ENCODE measurements around the gene NPIPB2. TPM values are rescaled to one million over a fixed set of nuclear protein-coding genes. Genes with fewer than 3 reads are reported as not detected.
"Not testable (repeated sequence)": the region's sequence is repeated elsewhere in the genome, so short reads cannot be mapped to it uniquely, and the experiment has no call there.

NPIPB2 gene
- total RNA-seq: 1 to 10 TPM; 1.3 to 7.4 (median 3.2) TPM

DNA sequence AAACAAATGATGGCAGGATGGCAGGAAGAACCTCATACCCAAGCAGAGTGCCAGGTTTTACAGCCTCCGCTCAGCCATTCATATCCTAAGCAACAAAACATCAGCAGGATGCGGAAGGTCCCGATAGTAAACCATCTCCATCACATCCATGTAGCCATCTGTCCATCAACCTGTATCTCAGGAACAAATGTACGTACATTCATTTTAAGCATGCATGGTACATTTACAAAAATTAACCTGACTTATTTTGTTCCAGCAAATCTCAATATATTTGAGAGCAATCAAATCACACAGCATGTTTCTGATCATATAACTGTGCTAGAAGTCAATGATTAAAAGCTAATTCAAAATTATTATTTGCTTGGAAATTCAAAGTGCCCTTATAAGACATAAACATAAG is at the start of gene NPIPB2:
TSS of gene NPIPB2 (minus strand) at position 101 of the 400 bp plus-strand sequence. CDS start at position 101, 0 bp downstream.
- H3K4me3 ChIP-seq; H3K27ac ChIP-seq; H3K9me3 ChIP-seq; H3K36me3 ChIP-seq; intact Hi-C loops (cut with DNase I); DNase-seq; H3K27me3 ChIP-seq; H3K4me1 ChIP-seq: not testable (repeated sequence)
- WGBS, 2 donors: 100% methylated on average over 1 of the region's 4 CpGs; no CpG with 5 or more reads in 1 of the 2 donors

DNA sequence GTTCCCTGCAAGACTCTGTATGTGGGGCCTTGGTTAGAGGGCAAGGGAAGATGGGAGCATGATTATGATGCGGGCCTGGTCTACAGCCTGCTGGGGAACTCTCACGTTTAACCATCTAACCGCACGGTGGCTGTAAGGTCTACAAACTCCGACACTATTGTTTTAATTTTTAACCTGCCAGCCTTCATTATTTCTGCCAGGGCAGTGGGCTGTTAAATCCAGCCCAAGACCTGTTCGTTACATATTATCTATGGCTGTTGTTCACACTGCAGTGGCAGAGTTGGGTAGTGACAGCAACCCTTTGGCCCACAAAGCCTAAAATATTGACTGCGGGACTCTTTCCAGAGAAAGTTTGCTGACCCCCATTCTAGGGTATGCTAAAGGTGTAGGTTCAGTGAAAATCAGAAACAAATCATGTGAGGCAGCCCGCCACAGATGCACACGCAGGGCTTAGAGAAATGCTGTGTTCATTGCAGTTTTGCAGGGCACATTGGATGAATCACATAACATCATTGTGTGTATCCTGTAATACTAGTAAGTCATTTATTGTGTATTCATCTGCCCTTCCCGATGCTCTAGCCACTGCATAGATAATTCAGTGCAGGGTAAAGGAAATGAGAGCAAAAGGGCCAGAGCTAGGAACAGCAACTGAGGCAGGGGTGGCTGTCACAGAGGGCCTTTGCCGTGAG is 49.0 kb upstream of the NPIPB2 start:
- no peaks in the 10 kb centered on the region for H3K27me3 ChIP-seq
- no peaks in the 10 kb centered on the region for H3K9me3 ChIP-seq
- whole genome bisulfite sequencing, 2 donors: 89 to 94% methylated on average over 7 to 11 of the region's 11 CpGs
- peaks cover 0 to 54% (median 0%) of the 10 kb centered on the region in 3 donors for H3K4me1 ChIP-seq
- no peaks in the 10 kb centered on the region for H3K36me3 ChIP-seq
- intact Hi-C loops (cut with DNase I): no loop called here
- no peak overlapping the region for H3K4me3 ChIP-seq
- H3K27ac ChIP-seq: no peak overlapping the region
- no peak for TF ChIP-seq POLR2A (IDR thresholded peaks at IDR 0.05)
- TF ChIP-seq, protein P1, sequence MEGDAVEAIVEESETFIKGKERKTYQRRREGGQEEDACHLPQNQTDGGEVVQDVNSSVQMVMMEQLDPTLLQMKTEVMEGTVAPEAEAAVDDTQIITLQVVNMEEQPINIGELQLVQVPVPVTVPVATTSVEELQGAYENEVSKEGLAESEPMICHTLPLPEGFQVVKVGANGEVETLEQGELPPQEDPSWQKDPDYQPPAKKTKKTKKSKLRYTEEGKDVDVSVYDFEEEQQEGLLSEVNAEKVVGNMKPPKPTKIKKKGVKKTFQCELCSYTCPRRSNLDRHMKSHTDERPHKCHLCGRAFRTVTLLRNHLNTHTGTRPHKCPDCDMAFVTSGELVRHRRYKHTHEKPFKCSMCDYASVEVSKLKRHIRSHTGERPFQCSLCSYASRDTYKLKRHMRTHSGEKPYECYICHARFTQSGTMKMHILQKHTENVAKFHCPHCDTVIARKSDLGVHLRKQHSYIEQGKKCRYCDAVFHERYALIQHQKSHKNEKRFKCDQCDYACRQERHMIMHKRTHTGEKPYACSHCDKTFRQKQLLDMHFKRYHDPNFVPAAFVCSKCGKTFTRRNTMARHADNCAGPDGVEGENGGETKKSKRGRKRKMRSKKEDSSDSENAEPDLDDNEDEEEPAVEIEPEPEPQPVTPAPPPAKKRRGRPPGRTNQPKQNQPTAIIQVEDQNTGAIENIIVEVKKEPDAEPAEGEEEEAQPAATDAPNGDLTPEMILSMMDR (IDR thresholded peaks at IDR 0.05): no peak
- DNase-seq: no peak

DNA sequence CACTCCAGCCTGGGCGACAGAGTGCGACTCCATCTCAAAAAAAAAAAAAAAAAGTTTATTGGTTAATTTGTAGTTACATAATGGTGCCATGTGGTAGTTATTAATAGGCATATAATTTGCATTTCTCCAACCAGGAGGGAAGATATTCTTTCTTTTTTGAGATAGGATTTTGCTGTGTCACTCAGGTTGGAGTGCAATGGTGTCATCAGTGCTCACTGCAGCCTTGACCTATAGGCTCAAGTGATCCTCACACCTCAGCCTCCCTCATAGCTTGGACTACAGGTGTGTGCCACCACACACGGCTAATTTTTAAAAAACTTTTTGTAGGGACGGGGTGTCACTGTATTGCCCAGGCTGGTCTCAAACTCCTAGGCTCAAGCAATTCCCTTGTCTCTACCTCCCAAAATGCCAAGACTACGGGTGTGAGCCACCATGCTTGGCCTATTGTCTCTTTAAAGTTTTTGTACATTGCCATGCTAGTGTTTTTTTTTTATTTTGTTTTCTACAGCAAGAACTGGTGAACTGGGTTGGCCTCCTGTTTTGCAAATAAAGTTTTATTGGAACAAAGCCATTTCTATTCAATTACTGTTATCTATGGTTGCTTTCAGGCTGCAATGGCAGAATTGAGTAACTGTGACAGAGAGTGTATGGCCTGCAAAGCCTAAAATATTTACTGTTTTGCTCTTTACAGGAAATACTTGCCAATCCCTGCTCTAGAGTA is 46.6 kb upstream of the NPIPB2 start:
- no peak overlapping the region for H3K4me3 ChIP-seq
- TF ChIP-seq POLR2A (IDR thresholded peaks at IDR 0.05): no peak
- TF ChIP-seq, protein P1 (IDR thresholded peaks at IDR 0.05): no peak
- no peaks in the 10 kb centered on the region for H3K9me3 ChIP-seq
- H3K36me3 ChIP-seq: no peaks in the 10 kb centered on the region
- peaks cover 0 to 36% (median 0%) of the 10 kb centered on the region in 3 donors for H3K4me1 ChIP-seq
- intact Hi-C loops (cut with DNase I): no loop called here
- H3K27me3 ChIP-seq: no peaks in the 10 kb centered on the region
- peak overlapping the region in 1 of 4 donors; percentile 57 for H3K27ac ChIP-seq
- no peak for DNase-seq
- WGBS, 2 donors: 50 to 83% methylated on average over 5 of the region's 5 CpGs

DNA sequence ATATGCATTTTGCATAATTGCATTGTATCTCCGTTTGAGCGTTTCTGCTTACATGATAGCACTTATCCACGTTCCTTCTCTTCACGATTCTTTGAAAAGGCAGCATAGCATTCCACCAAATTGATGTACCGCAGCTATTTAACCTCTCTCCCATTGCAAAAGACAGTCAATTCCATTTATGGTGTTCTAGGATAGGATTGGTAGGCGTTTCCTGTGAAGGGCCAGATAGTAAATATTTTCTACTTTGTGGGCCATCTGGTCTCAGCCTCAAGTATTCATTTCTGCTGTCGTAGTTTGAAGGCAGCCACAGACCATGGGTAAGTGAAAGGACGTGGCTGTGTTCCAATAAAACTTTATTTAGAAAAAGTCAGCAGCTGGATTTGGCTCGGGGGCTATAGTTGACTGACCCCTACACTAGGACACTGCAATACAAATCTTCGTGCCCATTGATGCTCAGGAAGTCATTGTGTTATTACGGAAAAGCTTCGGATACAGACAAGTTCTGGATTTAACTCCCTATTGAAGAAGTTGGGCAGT is 44.7 kb upstream of the NPIPB2 start:
- intact Hi-C loops (cut with DNase I): no loop called here
- TF ChIP-seq, protein P1 (IDR thresholded peaks at IDR 0.05): no peak
- TF ChIP-seq POLR2A (IDR thresholded peaks at IDR 0.05): no peak
- H3K27ac ChIP-seq: no peak overlapping the region
- no peak for DNase-seq
- WGBS, 2 donors: 91 to 93% methylated on average over 12 of the region's 12 CpGs
- H3K4me1 ChIP-seq: peaks cover 0 to 24% (median 0%) of the 10 kb centered on the region in 3 donors
- H3K27me3 ChIP-seq: no peaks in the 10 kb centered on the region
- H3K9me3 ChIP-seq: no peaks in the 10 kb centered on the region
- H3K4me3 ChIP-seq: no peak overlapping the region
- no peaks in the 10 kb centered on the region for H3K36me3 ChIP-seq

DNA sequence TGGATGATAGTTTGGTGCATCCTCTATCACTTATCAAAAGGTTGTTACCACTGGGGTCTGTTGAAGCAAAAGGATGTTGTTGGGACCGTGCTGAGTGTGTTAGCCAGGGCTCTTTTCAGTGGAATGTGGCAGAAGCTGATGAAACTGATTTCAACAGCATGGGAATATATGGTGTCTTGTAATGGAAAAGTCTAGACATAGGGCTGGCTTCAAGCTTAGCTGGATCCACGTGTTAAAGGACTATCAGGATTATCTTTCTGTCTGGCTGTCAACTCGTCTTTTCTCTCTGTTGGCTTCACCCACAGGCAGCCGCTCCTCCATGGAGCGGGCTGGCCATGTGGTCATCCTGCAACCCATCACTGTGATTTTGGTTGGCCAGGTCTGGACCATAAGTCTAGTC is 43.4 kb upstream of the NPIPB2 start:
- Histone ChIP-seq H3K9me3 (no peaks in the 10 kb centered on the region), H3K27me3 (no peaks in the 10 kb centered on the region), H3K4me3 (no peak overlapping the region), H3K27ac (no peak overlapping the region), H3K36me3 (no peaks in the 10 kb centered on the region), H3K4me1 (peaks cover 0 to 24% (median 0%) of the 10 kb centered on the region in 3 donors)
- whole genome bisulfite sequencing, 2 donors: 73 to 78% methylated on average over 4 to 5 of the region's 5 CpGs
- TF ChIP-seq, protein P1 (IDR thresholded peaks at IDR 0.05): no peak
- no peak for TF ChIP-seq POLR2A (IDR thresholded peaks at IDR 0.05)
- intact Hi-C loops (cut with DNase I): no loop called here
- DNase-seq: no peak
